ENCODE measurements around the gene TBPL2.

The TBPL2 gene

DNA sequence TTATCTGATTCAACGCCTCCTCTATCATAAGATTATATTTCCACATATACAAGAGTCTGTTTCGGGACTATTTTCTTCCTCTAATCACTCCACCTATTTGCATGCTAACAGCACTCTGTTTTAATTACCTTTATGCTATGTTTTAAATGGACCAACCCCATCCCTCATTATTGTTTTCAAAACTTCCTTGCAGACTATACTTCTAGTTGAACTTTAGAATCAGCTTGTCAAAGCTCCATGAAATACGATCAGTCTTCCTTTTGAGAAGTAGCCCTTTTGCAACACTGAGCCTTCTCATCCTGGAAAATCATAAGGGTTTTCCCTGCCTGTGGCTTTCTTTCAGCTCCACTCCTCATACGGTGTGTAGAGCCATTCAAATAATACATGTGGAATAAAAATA, 65.6 kb downstream of the TBPL2 start:
- H3K4me3 ChIP-seq (ENCODE audit: low read depth, low read length): no peak overlapping the region
- in situ Hi-C loops (cut with HindIII; ENCODE audit: low sequenced_read_pairs): no loop called here

DNA sequence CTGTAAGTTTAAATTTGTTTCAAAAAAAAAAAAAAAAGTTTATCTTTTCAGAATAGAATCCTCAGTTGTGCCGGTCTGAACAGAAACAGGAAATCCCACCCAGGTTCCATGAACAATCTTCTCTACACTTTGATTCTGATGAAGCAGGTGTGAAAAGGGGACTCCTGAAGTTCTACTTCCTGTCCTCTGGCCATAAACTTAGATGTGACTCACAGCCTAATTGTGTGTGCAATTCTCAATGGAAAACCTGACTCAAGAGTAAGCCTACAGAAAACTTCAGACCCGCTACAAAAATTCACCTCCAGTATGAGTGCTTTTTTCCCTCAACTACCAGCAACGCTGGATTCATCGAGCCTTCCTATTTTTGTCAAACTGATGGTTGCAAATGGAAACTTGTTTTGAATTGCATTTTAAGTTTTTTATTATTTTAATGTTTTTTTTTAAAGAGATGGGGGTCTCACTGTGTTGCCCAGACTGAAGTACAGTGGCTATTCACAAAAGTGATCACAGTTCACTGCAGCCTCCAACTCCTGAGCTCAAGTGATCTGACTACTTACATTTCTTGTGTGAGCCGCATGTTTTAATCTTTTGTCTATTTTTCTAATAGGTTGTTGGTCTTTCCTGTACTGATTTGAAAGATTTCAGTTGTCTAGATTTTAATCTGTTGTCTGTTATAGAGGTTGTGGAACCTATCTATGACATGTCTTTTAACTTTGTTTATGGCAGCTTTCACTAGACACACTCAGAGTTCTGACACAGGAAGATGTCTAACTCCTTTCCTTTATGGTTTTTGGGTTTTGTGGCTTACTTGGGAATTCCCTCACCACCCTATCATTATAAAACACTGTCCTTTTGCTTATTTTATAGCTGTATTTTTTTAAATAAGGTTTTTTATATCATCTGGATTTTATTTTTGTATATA, 66.4 kb downstream of the TBPL2 start:
- H3K4me3 ChIP-seq (ENCODE audit: low read depth, low read length): no peak overlapping the region
- DNase-seq (ENCODE audit: low read depth, low spot score): peak; percentile 56
- in situ Hi-C loops (cut with HindIII; ENCODE audit: low sequenced_read_pairs): no loop called here
- TF ChIP-seq CTCF (IDR thresholded peaks at IDR 0.05; ENCODE audit: low read depth, low read length): no peak

More for the DNA sequence above, 65.6 kb downstream of the TBPL2 start:
- no peak for DNase-seq (ENCODE audit: low read depth, low spot score)
- TF ChIP-seq CTCF (IDR thresholded peaks at IDR 0.05; ENCODE audit: low read depth, low read length): no peak

DNA sequence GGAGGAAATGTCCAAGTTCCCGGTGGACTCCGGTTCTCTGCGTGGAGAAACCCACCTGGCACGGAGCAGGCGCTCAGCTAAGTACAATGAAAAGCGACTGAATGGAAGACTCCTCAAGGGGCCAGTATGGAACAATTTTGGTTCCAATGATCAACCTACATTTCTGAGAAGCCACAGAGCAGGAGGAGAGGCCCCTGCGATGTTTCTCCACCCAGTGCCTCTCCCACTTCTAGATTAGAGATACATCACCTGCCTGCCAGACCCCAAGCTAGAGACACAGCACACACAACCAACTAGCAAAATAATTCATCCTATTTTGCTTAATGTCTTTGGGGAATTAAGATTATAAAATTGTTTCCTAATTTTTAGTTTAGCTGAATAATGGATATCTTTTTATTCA, 67.6 kb downstream of the TBPL2 start:
- in situ Hi-C loops (cut with HindIII; ENCODE audit: low sequenced_read_pairs): no loop called here
- no peak for DNase-seq (ENCODE audit: low read depth, low spot score)
- no peak for TF ChIP-seq CTCF (IDR thresholded peaks at IDR 0.05; ENCODE audit: low read depth, low read length)
- no peak overlapping the region for H3K4me3 ChIP-seq (ENCODE audit: low read depth, low read length)

DNA sequence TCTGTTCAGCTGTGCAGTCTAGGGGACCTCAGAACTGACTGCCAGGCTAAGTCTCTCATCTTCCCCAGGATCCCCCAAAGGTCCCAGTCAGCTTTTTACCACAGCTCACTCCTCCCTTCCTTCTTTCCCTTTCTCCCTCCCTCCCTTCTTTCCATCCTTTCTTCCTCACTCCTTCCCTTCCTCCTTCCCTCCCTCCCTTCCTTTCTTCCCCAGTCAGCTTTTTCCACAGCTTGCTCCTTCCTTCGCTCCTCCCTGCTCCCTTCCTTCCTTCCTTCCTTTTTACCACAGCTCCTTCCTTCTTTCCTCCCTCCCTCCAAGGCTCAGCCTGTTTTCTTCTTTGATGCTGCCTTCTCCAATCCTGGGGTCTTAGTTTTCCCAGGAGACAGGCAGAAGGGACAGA, 68.0 kb downstream of the TBPL2 start:
- TF ChIP-seq CTCF (IDR thresholded peaks at IDR 0.05; ENCODE audit: low read depth, low read length): no peak
- no peak for DNase-seq (ENCODE audit: low read depth, low spot score)
- in situ Hi-C loops (cut with HindIII; ENCODE audit: low sequenced_read_pairs): no loop called here
- no peak overlapping the region for H3K4me3 ChIP-seq (ENCODE audit: low read depth, low read length)

DNA sequence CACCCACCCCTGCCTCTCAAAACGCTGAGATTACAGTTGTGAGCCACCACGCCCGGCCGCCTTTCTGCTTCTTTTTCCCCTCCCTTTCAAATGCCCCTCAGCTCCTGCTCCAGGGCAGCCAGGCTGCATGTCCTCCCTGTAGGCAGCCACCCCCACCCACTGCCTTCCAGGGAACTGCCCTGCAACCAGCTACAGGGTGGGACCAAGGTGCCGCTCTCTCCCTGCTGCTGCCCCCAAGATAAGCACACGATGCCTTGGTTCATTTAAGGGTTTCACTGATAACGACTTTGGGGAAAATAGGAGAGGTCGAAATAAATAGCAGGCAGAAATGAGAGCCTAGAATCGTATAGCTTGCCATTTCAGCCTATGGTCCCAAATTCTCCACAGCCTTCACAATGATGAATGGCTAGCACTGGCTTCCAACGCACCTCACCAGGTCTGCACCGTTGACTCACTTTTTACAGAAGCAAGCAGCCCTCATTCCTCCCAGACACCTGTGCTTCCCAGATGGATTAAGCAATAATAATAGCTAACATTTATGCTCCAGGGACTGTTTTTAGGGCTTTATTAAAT, 69.4 kb downstream of the TBPL2 start:
- in situ Hi-C loops (cut with HindIII; ENCODE audit: low sequenced_read_pairs): no loop called here
- H3K4me3 ChIP-seq (ENCODE audit: low read depth, low read length): no peak overlapping the region
- TF ChIP-seq CTCF (IDR thresholded peaks at IDR 0.05; ENCODE audit: low read depth, low read length): no peak
- no peak for DNase-seq (ENCODE audit: low read depth, low spot score)

DNA sequence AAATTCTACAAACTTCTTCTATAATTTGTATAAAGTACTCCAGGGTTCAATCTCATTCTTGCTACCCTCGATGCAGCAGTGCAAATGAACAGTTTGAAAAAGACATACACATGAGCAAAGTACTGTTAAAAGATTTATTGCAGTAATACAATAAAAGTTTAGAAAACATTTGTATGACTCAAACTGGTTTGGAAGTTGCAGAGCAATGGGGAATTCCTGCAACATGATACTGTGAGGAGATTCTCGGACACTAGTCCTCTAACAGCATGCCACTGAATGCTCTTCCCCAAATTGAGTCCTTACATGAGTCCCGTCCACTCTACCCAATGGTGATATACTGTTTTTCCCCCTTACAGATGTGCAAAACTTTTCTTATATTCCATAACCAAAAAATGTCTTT, 74.1 kb downstream of the TBPL2 start:
- no peak for TF ChIP-seq CTCF (IDR thresholded peaks at IDR 0.05; ENCODE audit: low read depth, low read length)
- DNase-seq (ENCODE audit: low read depth, low spot score): peak; percentile 58
- H3K4me3 ChIP-seq (ENCODE audit: low read depth, low read length): no peak overlapping the region
- in situ Hi-C loops (cut with HindIII; ENCODE audit: low sequenced_read_pairs): no loop called here

Measured in astrocyte of the spinal cord (primary cell).